ENCODE results near the gene NEK7.

The NEK7 gene

GRCh38 chr1:198361237-198361767, 204.5 kb downstream of the NEK7 start:
- Histone ChIP-seq H2AFZ (ENCODE audit: low read depth, low read length) (no peak overlapping the region), H2BK15ac (ENCODE audit: low read depth, poor library complexity, severe bottlenecking) (no peak overlapping the region), H2BK12ac (ENCODE audit: low read length in 2 of 2) (no peak overlapping the region), H2BK5ac (ENCODE audit: low read depth, low read length, poor library complexity, severe bottlenecking) (no peak overlapping the region), H3K4ac (ENCODE audit: low read depth in 1 of 2, low read length in 2 of 2) (no peak overlapping the region), H3K4me3 (ENCODE audit: insufficient read depth in 1 of 2, low read depth in 1 of 2, low read length in 2 of 2) (no peak overlapping the region), H3K23ac (ENCODE audit: low read length in 2 of 2) (no peak overlapping the region), H3K27ac (ENCODE audit: low read length, poor library complexity, severe bottlenecking) (no peak overlapping the region), H3K9me3 (ENCODE audit: control insufficient read depth, low read length) (no peaks in the 10 kb centered on the region), H4K8ac (ENCODE audit: low read length) (no peak overlapping the region), H3K4me1 (ENCODE audit: control insufficient read depth, insufficient read depth, low read depth, low read length) (no peaks in the 10 kb centered on the region), H2BK120ac (ENCODE audit: low read depth, low read length) (no peak overlapping the region), H3K4me2 (ENCODE audit: low read length, poor library complexity, severe bottlenecking) (no peak overlapping the region), H3K27me3 (ENCODE audit: control insufficient read depth in 1 of 2, insufficient read depth in 1 of 2, low read length in 2 of 2) (no peaks in the 10 kb centered on the region), H3K18ac (ENCODE audit: low read depth in 1 of 2, low read length in 2 of 2) (no peak overlapping the region), H3K9ac (ENCODE audit: low read length) (no peak overlapping the region), H2AK5ac (ENCODE audit: low read length, severe bottlenecking) (no peak overlapping the region), H3K14ac (ENCODE audit: low read length in 2 of 2) (no peak overlapping the region), H3K79me1 (replicated peaks; ENCODE audit: low read length, poor library complexity, severe bottlenecking) (no peaks in the 10 kb centered on the region), H3K36me3 (ENCODE audit: control insufficient read depth in 1 of 2, insufficient read depth in 2 of 2, low read depth in 1 of 2, low read length in 2 of 2) (no peaks in the 10 kb centered on the region), H4K91ac (ENCODE audit: low read length) (no peak overlapping the region)
- 87% methylated on average over 1 of the region's 3 CpGs for WGBS
- no peak for DNase-seq

- H2BK15ac ChIP-seq (ENCODE audit: low read depth, poor library complexity, severe bottlenecking), result no peak overlapping the region
- H2BK120ac ChIP-seq (ENCODE audit: low read depth, low read length), result no peak overlapping the region
- no peak overlapping the region for H3K18ac ChIP-seq (ENCODE audit: low read depth in 1 of 2, low read length in 2 of 2)
Measured at GRCh38 chr1:198363625-198364151, 206.9 kb downstream of the NEK7 start.

GRCh38 chr1:198364471-198364870, 207.7 kb downstream of the NEK7 start:
- H2BK120ac ChIP-seq (ENCODE audit: low read depth, low read length), result no peak overlapping the region
- no peaks in the 10 kb centered on the region for H3K4me1 ChIP-seq (ENCODE audit: control insufficient read depth, insufficient read depth, low read depth, low read length)
- no peak overlapping the region for H2BK15ac ChIP-seq (ENCODE audit: low read depth, poor library complexity, severe bottlenecking)
- no peak overlapping the region for H3K14ac ChIP-seq (ENCODE audit: low read length in 2 of 2)
- H3K4me3 ChIP-seq (ENCODE audit: insufficient read depth in 1 of 2, low read depth in 1 of 2, low read length in 2 of 2), result no peak overlapping the region
- H2BK12ac ChIP-seq (ENCODE audit: low read length in 2 of 2), result no peak overlapping the region
- DNase-seq, result no peak
- no peaks in the 10 kb centered on the region for H3K27me3 ChIP-seq (ENCODE audit: control insufficient read depth in 1 of 2, insufficient read depth in 1 of 2, low read length in 2 of 2)
- no peak overlapping the region for H3K27ac ChIP-seq (ENCODE audit: low read length, poor library complexity, severe bottlenecking)
- H3K9me3 ChIP-seq (ENCODE audit: control insufficient read depth, low read length), result no peaks in the 10 kb centered on the region
- no peak overlapping the region for H2AK5ac ChIP-seq (ENCODE audit: low read length, severe bottlenecking)
- H3K23ac ChIP-seq (ENCODE audit: low read length in 2 of 2), result no peak overlapping the region
- no peak overlapping the region for H4K8ac ChIP-seq (ENCODE audit: low read length)
- no peak overlapping the region for H2BK5ac ChIP-seq (ENCODE audit: low read depth, low read length, poor library complexity, severe bottlenecking)
- no peak overlapping the region for H2AFZ ChIP-seq (ENCODE audit: low read depth, low read length)
- no peak overlapping the region for H4K91ac ChIP-seq (ENCODE audit: low read length)
- no peak overlapping the region for H3K9ac ChIP-seq (ENCODE audit: low read length)
- H3K36me3 ChIP-seq (ENCODE audit: control insufficient read depth in 1 of 2, insufficient read depth in 2 of 2, low read depth in 1 of 2, low read length in 2 of 2), result no peaks in the 10 kb centered on the region
- no CpG with 5 or more reads among the region's 2 CpGs for WGBS
- H3K18ac ChIP-seq (ENCODE audit: low read depth in 1 of 2, low read length in 2 of 2), result no peak overlapping the region
- H3K4ac ChIP-seq (ENCODE audit: low read depth in 1 of 2, low read length in 2 of 2), result no peak overlapping the region
- no peaks in the 10 kb centered on the region for H3K79me1 ChIP-seq (replicated peaks; ENCODE audit: low read length, poor library complexity, severe bottlenecking)
- H3K4me2 ChIP-seq (ENCODE audit: low read length, poor library complexity, severe bottlenecking), result no peak overlapping the region

More at GRCh38 chr1:198363625-198364151, 206.9 kb downstream of the NEK7 start:
- Histone ChIP-seq H3K23ac (ENCODE audit: low read length in 2 of 2) (no peak overlapping the region), H3K27me3 (ENCODE audit: control insufficient read depth in 1 of 2, insufficient read depth in 1 of 2, low read length in 2 of 2) (no peaks in the 10 kb centered on the region), H3K79me1 (replicated peaks; ENCODE audit: low read length, poor library complexity, severe bottlenecking) (no peaks in the 10 kb centered on the region), H2BK5ac (ENCODE audit: low read depth, low read length, poor library complexity, severe bottlenecking) (no peak overlapping the region), H3K9me3 (ENCODE audit: control insufficient read depth, low read length) (no peaks in the 10 kb centered on the region), H3K27ac (ENCODE audit: low read length, poor library complexity, severe bottlenecking) (no peak overlapping the region), H3K4me3 (ENCODE audit: insufficient read depth in 1 of 2, low read depth in 1 of 2, low read length in 2 of 2) (no peak overlapping the region), H3K9ac (ENCODE audit: low read length) (no peak overlapping the region), H3K4me2 (ENCODE audit: low read length, poor library complexity, severe bottlenecking) (no peak overlapping the region), H3K4me1 (ENCODE audit: control insufficient read depth, insufficient read depth, low read depth, low read length) (no peaks in the 10 kb centered on the region), H2AK5ac (ENCODE audit: low read length, severe bottlenecking) (no peak overlapping the region), H4K91ac (ENCODE audit: low read length) (no peak overlapping the region), H2AFZ (ENCODE audit: low read depth, low read length) (no peak overlapping the region), H3K4ac (ENCODE audit: low read depth in 1 of 2, low read length in 2 of 2) (no peak overlapping the region), H3K36me3 (ENCODE audit: control insufficient read depth in 1 of 2, insufficient read depth in 2 of 2, low read depth in 1 of 2, low read length in 2 of 2) (no peaks in the 10 kb centered on the region), H3K14ac (ENCODE audit: low read length in 2 of 2) (no peak overlapping the region), H4K8ac (ENCODE audit: low read length) (no peak overlapping the region), H2BK12ac (ENCODE audit: low read length in 2 of 2) (no peak overlapping the region)
- 86% methylated on average over 3 of the region's 3 CpGs for WGBS
- no peak for DNase-seq

GRCh38 chr1:198367296-198367695, 210.5 kb downstream of the NEK7 start:
- no peak overlapping the region for H3K4me3 ChIP-seq (ENCODE audit: insufficient read depth in 1 of 2, low read depth in 1 of 2, low read length in 2 of 2)
- no peak overlapping the region for H4K91ac ChIP-seq (ENCODE audit: low read length)
- no peak overlapping the region for H3K9ac ChIP-seq (ENCODE audit: low read length)
- H3K27ac ChIP-seq (ENCODE audit: low read length, poor library complexity, severe bottlenecking), result no peak overlapping the region
- no peaks in the 10 kb centered on the region for H3K36me3 ChIP-seq (ENCODE audit: control insufficient read depth in 1 of 2, insufficient read depth in 2 of 2, low read depth in 1 of 2, low read length in 2 of 2)
- WGBS, result 100% methylated on average over 1 of the region's 1 CpG
- no peaks in the 10 kb centered on the region for H3K79me1 ChIP-seq (replicated peaks; ENCODE audit: low read length, poor library complexity, severe bottlenecking)
- H3K27me3 ChIP-seq (ENCODE audit: control insufficient read depth in 1 of 2, insufficient read depth in 1 of 2, low read length in 2 of 2), result no peaks in the 10 kb centered on the region
- no peaks in the 10 kb centered on the region for H3K4me1 ChIP-seq (ENCODE audit: control insufficient read depth, insufficient read depth, low read depth, low read length)
- H4K8ac ChIP-seq (ENCODE audit: low read length), result no peak overlapping the region
- no peak overlapping the region for H3K14ac ChIP-seq (ENCODE audit: low read length in 2 of 2)
- no peak overlapping the region for H3K23ac ChIP-seq (ENCODE audit: low read length in 2 of 2)
- no peaks in the 10 kb centered on the region for H3K9me3 ChIP-seq (ENCODE audit: control insufficient read depth, low read length)
- H2BK15ac ChIP-seq (ENCODE audit: low read depth, poor library complexity, severe bottlenecking), result no peak overlapping the region
- H3K18ac ChIP-seq (ENCODE audit: low read depth in 1 of 2, low read length in 2 of 2), result no peak overlapping the region
- no peak overlapping the region for H2BK12ac ChIP-seq (ENCODE audit: low read length in 2 of 2)
- H2AFZ ChIP-seq (ENCODE audit: low read depth, low read length), result no peak overlapping the region
- no peak for DNase-seq
- no peak overlapping the region for H2BK120ac ChIP-seq (ENCODE audit: low read depth, low read length)
- no peak overlapping the region for H3K4ac ChIP-seq (ENCODE audit: low read depth in 1 of 2, low read length in 2 of 2)
- H3K4me2 ChIP-seq (ENCODE audit: low read length, poor library complexity, severe bottlenecking), result no peak overlapping the region
- no peak overlapping the region for H2AK5ac ChIP-seq (ENCODE audit: low read length, severe bottlenecking)
- H2BK5ac ChIP-seq (ENCODE audit: low read depth, low read length, poor library complexity, severe bottlenecking), result no peak overlapping the region
